A172 (cell line): ENCODE data around the gene CENPC. TPM values are rescaled to one million over a fixed set of nuclear protein-coding genes. Genes with fewer than 3 reads are reported as not detected.
A peak's percentile ranks its signal among the peaks of the same experiment; 100 is the strongest.
"Not testable (repeated sequence)": the region's sequence is repeated elsewhere in the genome, so short reads cannot be mapped to it uniquely, and the experiment has no call there.

Experiments
- DNase-seq: peaks from one replicate; pipeline ENCODE4 v3.0.0-alpha.2; 2015; ENCODE audit warnings: low spot score
- total RNA-seq: library from RNA; depleted of rRNA; stranded (reverse); fragments of >200 nt; shearing (Covaris generic); gene quantifications from 2 replicates; pipeline ENCODE4 v1.2.3, GENCODE V29; 2014

CENPC gene
- total RNA-seq, 1 experiment from 2014 or later: 7.2 TPM

DNA sequence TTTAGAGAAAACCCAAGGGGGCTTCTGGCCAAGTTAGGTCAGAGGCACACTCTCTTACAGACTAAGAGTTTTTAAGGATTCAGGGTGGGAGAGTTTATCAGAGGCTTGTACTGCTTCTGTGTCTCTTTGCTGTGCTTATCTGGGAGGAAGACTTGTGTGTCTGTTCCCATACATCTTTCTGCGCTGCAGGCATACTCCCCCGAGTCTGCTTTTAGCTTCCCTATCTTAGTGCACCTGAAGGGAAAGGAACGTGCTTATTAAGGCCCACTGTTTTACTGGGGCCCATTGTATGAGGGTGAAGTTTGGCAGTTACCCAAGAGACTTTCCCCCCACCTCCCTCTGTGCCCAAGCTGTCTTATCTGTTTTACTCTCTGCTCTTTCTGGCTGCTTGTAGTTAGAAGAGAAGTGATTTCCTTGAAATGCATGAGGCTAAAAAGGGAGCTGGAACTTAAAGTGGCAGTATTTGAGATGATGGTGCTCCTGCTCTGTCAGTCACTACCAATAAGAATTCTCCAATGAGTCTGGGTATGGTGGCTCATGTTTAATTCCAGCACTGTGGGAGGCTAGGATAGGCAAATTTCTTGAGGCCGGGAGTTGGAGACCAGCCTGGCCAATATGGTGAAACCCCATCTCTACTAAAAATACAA, 7.0 kb upstream of the CENPC start:
- not testable (repeated sequence) for DNase-seq

DNA sequence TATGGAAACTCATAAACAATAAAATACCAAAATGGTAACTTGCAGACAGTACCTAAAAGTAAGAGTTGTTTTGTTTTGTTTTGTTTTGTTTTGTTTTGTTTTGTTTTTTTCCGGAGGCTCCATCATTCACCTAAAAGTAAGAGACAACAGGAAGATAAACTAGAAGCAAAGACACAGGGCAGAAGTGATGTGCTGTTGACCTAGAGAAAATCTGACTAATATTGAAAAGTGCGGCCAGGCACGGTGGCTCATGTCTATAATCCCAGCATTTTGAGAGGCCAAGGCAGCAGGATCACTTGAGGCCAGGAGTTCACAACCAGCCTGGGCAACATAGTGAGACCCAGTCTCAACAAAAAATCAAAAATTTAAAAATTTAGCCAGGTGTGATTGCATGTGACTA, 5.6 kb upstream of the CENPC start:
- no peak for DNase-seq

DNA sequence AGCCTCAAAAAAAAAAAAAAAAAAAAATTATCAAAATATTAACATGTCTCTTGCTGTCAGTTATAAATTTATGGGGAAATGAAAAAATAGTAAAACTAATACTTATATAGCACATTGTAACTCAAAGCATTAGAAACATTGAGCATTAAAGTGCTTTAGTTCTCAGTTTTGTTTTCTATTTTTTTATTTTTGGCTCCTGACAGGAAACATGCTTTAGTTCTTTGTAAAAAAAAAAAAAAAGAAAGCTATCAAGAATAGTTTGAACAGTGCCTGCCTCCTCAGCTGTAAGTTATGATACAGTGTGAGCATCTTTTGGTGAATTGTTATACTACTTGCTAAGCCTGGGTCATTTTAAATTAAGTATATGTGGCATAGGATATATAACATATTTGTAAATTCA, 5.1 kb upstream of the CENPC start:
- DNase-seq: no peak

DNA sequence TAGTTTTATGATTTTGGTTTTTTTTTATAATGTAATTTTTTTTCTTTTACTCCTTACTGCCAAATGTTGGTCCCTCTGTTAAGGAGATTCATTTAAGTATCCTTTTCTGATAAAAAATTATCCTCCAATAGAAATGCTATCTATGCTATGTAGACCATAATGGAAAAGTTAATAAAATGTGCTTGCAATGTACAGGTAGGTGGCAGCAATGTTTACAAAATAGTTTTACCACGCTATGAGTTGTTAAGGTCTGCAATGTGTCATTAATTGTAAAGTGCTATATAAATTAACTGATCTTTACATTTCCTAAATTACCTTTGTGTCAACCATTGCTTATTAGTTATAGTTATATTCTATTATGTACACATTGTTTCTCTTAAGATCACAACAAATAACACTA, 3.8 kb upstream of the CENPC start:
- peak; percentile 2 for DNase-seq

DNA sequence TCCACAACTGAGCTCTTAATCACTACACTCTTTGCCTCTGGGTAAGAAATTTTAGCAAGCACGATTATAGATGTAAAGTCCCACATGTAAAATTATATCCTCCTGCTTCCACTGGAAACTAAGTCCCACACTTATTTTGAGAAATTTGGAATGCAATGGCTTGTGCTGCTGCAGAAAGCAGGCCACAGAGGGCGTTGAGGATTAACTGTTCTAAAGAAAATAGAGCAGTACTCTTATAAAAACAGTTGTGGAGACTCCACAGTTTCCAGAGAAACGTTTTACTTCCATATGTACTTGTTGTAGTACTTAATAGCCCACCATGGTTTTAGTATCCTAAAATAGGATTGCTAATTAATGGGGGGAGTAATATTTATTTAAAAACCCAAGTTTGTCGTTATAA, 1.7 kb upstream of the CENPC start:
- no peak for DNase-seq

DNA sequence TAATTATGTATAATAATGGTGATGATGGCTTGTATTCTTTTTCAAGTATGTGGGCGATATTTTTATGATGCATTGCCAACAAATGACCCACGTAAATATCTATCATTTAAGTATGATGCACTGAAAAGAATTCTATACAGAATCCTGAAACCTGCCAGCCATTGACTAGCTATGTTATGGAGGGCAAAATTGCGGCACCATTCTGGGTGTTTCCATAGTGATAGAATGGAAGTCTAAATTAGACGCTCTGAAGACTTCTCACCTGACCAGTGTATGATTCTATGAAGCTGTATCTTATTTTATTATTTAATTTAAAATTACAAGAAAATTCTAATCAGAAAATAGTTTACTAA, 677 bp upstream of the CENPC start:
- no peak for DNase-seq

DNA sequence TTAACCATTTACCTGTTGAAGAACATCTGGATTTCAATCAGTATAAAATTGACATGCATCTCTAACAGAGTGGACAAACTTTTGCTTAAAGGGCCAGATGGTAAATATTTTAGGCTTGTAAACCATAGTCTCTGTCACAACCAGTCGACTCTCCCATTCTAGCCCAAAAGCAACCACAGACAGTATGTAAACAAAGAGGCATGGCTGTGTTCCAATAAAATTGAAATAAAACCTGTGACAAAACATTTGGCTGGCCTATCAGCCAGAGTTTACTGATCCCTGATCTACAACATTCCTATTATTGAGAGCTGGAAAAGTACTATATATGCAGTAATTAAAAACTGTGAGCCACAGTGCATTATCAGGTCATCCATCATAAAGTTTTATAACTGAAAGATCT, 3.2 kb downstream of the CENPC start:
- DNase-seq: no peak

DNA sequence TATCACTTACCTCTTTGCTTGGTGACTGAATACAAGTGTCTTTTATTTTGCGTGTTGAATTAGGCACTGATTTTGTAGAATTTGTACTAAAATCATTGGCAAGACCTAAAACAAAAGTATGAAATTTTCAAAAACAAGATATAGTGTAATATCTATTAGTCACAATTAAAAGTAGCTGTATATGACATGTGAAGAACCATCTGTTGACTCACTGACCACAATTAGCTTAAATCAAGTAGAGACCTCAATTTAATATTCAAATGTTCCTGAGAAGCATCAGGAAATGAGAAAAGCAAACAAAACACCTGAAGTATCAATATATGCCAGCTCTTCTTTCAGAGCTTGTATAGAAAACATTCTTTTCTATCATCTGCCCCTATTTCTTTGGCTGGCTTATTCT, 5.5 kb downstream of the CENPC start:
- DNase-seq: no peak

DNA sequence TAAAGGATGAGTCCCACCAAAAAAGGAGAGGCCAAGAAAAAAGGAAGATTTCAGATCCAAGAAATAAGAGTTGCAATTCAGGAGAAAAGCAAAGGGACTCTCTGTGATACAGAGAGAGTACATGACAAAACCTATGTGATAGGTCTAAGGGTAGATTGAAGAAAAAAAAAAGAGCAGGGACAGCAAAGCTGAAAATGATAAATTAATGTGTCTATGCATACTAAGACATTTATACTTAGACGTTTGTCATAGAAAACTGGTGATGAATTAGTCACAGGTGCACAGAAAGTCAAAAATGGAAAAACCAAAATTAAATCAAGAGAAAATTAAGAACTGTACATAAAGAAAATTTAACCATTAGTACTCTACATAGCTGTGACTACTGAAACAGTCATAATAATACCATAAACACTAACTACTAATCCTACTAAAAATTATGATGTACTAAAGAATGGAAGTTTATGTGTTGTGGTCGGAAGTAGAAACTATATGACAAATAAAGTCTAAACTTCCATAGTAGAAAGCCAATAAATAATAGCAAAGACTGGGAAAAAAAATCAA, 9.9 kb downstream of the CENPC start:
- no peak for DNase-seq

DNA sequence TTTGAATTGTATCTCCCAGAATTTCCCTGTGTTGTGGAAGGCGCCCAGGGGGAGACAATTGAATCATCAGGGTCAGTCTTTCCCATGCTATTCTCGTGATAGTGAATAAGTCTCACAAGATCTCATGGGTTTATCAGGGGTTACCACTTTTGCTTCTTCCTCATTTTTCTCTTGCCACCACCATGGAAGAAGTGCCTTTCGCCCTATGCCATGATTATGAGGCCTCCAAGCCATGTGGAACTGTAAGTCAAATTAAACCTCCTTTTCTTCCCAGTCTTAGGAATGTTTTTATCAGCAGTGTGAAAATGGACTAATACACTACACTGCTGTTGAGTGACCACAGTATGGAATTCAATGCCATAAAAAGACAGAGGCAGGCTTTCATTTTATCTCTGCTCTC, 12.2 kb downstream of the CENPC start:
- DNase-seq: no peak

DNA sequence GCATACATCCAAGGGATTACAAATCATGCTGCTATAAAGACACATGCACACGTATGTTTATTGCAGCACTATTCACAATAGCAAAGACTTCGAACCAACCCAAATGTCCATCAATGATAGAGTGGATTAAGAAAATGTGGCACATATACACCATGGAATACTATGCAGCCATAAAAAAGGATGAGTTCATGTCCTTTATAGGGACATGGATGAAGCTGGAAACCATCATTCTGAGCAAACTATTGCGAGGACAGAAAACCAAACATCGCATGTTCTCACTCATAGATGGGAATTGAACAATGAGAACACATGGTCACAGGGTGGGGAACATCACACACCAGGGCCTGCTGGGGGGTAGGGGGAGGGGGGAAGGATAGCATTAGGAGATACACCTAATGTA, 12.9 kb downstream of the CENPC start:
- not testable (repeated sequence) for DNase-seq

DNA sequence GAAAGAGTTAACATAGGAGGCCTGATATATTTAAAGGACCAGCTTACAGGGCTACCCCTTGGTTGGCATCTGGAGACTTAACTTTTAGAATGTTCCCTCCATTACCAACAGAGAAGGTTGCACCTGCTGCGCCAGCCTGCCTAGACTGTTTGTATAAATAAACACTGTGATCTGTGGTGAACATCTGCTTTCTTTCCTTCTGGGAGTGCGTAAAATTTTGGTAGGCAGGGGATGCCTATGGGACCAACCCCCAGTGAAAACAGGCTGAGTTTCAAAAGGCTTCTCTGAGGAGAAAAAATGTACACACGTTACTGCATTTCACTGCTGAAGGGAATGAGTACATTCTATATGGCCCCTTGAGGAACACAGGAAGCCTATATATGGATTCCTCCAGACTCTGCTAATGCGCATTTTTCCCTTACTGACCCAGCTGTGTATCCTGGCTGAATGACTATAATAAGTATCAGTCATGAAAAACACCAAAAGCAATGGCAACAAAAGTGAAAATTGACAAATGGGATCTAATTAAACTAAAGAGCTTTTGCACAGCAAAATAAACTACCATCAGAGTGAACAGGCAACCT, 13.8 kb downstream of the CENPC start:
- DNase-seq: no peak

DNA sequence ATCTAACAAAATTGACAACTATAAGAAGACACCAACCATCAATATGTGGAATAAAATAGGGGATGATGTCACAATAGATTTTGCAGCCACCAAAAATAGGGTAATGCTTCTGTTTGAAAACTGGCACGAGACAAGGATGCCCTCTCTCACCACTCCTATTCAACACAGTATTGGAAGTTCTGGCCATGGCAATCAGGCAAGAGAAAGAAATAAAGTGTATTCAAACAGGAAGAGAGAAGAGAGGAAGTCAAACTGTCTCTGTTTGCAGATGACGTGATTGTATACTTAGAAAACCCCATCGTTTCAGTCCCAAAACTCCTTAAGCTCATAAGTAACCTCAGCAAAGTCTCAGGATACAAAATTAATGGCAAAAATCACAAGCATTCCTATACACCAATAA, 21.2 kb downstream of the CENPC start:
- DNase-seq: not testable (repeated sequence)

DNA sequence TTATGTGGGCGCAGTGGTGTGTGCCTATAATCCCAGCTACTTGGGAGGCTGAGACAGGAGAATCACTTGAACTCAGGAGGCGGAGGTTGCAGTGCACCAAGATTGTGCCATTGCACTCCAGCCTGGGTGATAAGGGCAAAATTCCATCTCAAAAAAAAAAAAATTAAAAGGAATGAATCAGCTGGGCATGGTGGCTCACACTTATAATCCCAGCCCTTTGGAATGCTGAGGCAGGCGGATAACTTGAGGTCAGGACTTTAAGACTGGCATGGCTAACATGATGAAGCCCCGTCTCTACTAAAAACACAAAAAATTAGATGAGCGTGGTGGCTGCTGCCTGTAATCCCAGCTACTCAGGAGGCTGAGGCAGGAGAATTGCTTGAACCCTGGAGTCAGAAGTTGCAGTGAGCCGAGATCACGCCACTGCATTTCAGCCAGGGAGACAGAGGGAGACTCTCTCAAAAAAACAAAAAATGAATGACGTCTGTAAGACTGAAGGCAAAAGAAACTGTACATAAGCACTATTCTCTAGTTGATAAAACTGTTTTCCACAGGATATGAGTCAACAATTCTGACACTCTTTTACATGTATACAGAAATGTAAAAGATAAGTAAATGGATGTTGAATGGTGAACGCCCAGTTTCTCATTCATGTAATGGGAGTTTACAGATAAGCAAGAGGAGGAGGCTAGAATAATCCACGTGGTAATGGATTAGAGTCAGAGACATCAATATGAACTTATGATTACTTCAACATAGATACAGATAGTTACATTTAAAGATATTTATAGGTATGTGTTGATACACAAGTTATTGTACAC, 22.2 kb downstream of the CENPC start:
- peak; percentile 60 for DNase-seq

DNA sequence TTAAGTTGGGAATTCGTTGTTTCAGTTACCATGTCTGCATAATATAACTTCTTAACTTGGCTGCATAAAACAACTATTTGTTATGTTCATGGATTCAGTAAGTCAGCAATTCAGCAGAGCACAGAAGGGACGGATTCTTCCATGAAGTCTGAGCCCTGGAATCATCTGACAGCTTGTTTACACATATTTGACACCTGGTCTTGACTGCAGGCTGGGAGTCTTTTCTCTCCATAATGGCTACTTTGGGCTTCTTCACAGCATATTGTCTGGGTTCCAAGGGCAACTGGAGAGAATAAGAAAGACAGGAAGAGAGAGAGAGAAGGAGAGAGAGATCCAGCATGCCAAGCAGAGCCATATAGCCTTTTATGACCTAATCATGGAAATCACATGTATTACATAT, 23.1 kb downstream of the CENPC start:
- no peak for DNase-seq

DNA sequence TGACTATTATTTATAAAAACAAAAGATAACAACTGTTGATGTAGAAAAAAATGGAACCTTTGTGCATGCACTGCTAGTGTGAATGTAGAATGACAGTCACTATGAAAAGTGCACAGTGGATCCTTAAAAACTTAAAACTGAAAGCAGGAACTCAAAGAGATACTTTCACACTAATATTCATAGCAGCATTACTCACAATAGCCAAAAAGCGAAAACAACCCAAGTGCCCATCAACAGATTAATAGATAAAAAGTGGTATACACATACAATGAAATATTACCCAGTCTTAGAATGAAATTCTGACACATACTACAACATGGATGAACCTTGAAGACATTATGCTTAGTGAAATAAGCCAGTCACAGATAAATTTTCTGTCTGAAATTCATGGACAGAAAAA, 23.8 kb downstream of the CENPC start:
- no peak for DNase-seq

DNA sequence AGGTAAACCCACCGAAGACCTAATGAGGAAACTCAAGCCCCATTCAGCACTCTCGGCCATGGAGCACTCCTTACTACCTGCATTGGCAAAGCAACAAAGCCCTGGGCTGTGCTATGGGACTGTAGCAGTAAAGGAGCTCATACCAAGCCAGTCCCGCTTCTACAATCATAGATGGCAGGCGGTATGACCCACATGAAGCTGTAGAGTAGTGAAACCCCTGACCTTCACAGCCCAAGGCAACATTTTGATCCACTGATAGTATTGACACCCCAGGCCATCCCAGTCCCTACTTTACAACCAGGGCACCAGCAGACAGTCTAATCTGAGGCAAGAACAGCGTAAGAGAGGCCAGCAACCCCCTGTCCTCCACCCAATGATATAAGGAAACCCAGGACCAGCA, 25.2 kb downstream of the CENPC start:
- no peak for DNase-seq

DNA sequence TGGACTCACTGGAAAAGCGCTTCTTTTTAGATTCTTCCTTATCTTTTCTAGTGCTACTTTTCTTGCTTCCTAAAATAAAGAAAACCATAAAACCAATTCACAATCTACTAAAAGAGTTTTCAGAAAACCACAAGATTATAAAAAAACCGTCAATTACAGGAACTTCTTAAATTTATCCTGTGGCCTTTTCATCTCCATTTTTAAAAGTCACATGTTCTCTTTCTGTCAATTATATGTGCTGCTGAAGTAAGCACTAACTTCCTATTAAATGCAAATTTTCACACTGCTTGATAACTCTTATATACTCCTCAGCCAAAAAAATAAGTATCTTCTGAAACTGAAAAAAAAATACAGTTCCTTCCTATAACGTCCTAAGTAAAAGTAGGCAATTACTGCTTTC, 32.8 kb downstream of the CENPC start:
- no peak for DNase-seq

DNA sequence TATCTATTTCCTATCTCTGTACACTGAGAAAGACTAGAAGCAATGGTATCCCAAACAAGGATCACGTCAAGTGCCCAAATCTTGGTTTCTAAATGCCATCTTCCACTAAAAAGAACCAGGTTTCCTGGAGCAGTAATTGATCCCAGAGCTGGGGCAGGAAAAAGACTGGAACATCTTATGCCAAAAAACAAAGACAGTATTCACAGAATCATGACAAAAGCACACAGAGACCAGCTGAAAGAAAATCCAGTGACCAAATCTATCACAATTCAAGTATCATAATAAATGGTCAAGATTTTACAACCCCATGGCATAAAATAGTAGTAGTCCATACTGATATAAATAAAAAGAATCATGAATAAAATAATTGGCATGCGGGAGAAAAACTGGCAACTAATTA, 44.9 kb downstream of the CENPC start:
- no peak for DNase-seq

DNA sequence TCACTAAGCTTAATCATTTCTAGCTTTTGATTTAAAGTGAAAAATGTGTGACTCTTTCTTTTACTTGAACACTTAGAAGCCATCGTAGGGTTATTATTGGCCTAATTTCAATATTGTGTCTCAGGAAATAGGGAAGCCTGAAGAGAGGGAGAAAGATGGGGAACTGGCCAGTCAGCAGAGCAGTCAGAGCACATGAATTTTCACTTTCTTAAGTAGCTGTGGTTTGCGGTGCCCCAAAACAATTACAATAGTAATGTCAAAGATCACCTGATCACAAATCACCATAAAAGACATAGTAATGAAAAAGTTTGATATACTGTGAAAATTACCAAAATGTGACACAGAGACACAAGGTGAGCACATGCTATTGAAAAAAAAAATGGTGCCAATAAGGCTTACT, 45.5 kb downstream of the CENPC start:
- DNase-seq: no peak

DNA sequence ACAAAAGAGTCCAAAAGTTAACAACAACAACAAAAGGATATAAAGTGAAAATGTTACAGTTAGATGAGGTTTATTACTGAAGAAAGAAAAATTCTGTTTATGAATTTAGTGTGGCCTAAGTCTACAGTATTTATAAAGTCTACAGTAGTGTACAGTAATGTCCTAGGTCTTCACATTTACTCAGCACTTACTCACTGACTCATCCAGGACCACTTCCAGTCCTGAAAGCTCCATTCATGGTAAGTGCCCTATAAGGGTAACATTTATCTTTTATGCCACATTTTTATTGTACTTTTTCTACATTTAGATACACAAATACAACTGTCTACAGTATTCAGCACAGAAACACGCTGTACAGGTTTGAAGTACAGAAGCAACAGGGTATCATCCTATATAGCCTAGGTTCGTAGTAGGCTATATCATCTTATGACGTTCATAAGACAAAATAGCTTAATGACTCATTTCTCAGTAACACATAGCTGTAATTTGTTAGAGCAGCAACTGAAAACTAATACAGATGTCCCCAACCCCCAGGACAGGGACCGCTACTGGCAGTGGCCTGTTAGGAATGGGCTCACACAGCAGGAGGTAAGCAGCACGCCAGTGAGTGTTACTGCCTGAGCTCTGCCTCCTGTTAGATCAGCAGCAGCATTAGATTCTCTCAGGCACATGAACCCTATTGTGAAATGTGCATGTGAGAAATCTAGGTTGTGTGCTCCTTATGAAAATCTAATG, 61.3 kb downstream of the CENPC start:
- peak; percentile 2 for DNase-seq

DNA sequence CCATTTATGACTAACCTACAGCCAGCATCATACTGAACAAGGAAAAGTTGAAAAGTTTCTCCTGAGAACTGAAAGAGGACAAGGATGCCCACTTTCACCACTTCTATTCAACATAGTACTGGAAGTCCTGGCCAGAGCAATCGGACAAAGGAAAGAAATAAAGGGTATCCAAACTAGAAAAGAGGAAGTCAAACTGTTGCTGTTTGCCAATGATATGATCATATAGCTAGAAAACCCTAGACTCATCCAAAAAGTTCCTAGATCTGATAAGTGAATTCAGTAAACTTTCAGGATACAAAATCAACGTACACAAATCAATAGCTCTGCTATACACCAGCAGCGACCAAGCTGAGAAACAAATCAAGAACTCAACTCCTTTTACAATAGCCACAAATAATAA, 64.5 kb downstream of the CENPC start:
- no peak for DNase-seq
